K562 (cell line): Measurements from ENCODE around the gene ST8SIA2. TPM values are rescaled to one million over a fixed set of nuclear protein-coding genes. Genes with fewer than 3 reads are reported as not detected.

Experiments
- ARID1B ChIP-seq: fragments of 450-650 bp; IDR thresholded peaks from 2 replicates; pipeline ENCODE4 v1.6.1; 2016; ENCODE audit warnings: antibody characterized with exemption, mild to moderate bottlenecking, inconsistent platforms
- GATA2 ChIP-seq: sonication (generic); formaldehyde crosslinking; IDR thresholded peaks from 2 replicates; pipeline ENCODE4 v1.4.0; 2020; ENCODE audit warnings: mild to moderate bottlenecking, missing genetic modification reagents
- MAFG ChIP-seq: fragments of 450-650 bp; conservative IDR thresholded peaks from 2 replicates; pipeline ENCODE4 v1.6.1; 2016; ENCODE audit warnings: missing genetic modification characterization, missing compliant biosample characterization
- MAFK ChIP-seq: IDR thresholded peaks from 2 replicates; pipeline ENCODE4 v1.6.1; 2011; ENCODE audit warnings: low read length, improper control_type of control experiment
- PRPF4 ChIP-seq: fragments of 200-400 bp; formaldehyde crosslinking; IDR thresholded peaks from one replicate; pipeline ENCODE4 v1.6.1; 2017; ENCODE audit warnings: low read length, low read depth, mild to moderate bottlenecking; ENCODE audit not compliant: insufficient read depth, poor library complexity, severe bottlenecking
- TBP ChIP-seq: optimal IDR thresholded peaks from 2 replicates; pipeline ENCODE3; 2011; ENCODE audit warnings: low read depth, low read length, improper control_type of control experiment
- ZFP36 ChIP-seq: fragments of 150-350 bp; IDR thresholded peaks from 2 replicates; pipeline ENCODE4 v1.6.1; 2018; ENCODE audit warnings: low read length, low read depth; ENCODE audit not compliant: partially characterized antibody
- polyA plus RNA-seq, 8 experiments: library from polyadenylated mRNA; depleted of rRNA in 4 of 8; stranded (reverse) in 5 of 8; unstranded in 3 of 8; fragments of >200 nt; fragmentation: Nextera tagmentation in 2 of 8; fragmentation: Illumina TruSeq in 1 of 8; extraction: Ambion mirVana in 2 of 8; extraction: Trizol in 1 of 8; gene quantifications; 2 replicates each; pipeline versions ENCODE4 v1.2.1 to v1.2.3, GENCODE V29; 2011 to 2014; ENCODE audit warnings: inconsistent platforms in 1 of 8, missing spikeins in 1 of 8
- total RNA-seq, 7 experiments: library from RNA; depleted of rRNA in 6 of 7; stranded (reverse); fragments of >200 nt in 6 of 7; fragmentation: Illumina TruSeq in 2 of 7; extraction: Trizol in 2 of 7; gene quantifications; 2 replicates each; pipeline versions ENCODE4 v1.2.1 to v1.2.3, GENCODE V29; 2011 to 2021; ENCODE audit warnings: low replicate concordance in 1 of 7
- TF ChIP-seq, protein P1 (sequence below): sonication (generic); formaldehyde crosslinking; IDR thresholded peaks from 2 replicates; pipeline ENCODE4 v1.9.0; 2022; ENCODE audit warnings: mild to moderate bottlenecking, missing genetic modification reagents
- TF ChIP-seq, protein P2 (sequence below): fragments of 250-450 bp; sonication (Bioruptor Pico); IDR thresholded peaks from 2 replicates; pipeline ENCODE4 v1.5.0; 2021; ENCODE audit warnings: mild to moderate bottlenecking, borderline replicate concordance
- TF ChIP-seq, protein P3 (sequence below): fragments of 450-650 bp; IDR thresholded peaks from 2 replicates; pipeline ENCODE4 v1.6.1; 2017; ENCODE audit warnings: antibody characterized with exemption
- TF ChIP-seq, protein P4 (sequence below), 2 experiments: fragments of 450-650 bp; IDR thresholded peaks; 2 replicates each; pipeline ENCODE4 v1.6.1; 2018; ENCODE audit warnings: mild to moderate bottlenecking in 2 of 2, low read depth in 1 of 2; ENCODE audit not compliant: partially characterized antibody in 2 of 2
- TF ChIP-seq, protein P5 (sequence below): fragments of 450-650 bp; IDR thresholded peaks from 2 replicates; pipeline ENCODE4 v1.6.1; 2017; ENCODE audit warnings: antibody characterized with exemption, mild to moderate bottlenecking

Gene ST8SIA2
- total and polyA plus RNA-seq, 9 of the 15 experiments (the other 6 are each of a cell fraction or from before 2014, with no cell fraction given) = not detected

DNA sequence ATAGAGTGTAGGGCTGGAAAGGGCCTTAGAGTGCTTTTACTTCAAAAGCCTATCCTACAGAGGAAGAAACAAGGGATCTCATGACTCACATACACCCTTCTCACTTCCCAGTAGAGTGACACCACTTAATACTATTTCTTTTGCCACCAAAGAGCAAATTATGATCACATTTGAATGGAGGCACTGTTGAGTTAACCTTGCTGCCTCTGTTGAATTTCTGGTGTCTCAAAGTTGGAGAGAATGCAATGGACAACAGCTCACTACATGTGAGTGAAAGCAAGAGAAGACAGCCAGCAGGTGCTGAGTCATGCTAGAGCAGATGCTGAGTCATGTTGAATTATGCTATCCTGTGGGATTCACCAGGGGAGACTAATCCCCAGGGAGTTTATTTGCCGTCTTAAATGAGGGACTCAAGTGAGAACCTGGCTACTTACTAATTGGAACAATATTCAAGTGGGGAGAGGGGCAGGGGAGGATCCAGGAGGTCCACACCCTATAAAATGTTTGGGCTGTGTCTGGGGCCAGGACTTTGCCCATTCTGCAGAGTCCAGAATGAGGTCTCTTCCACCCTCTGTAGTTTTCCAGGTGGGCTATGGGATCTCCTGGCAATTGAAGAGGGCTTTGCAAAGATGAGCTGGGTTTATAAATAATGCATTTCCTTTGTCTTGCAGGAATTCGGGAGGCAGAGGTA is 35.8 kb downstream of the ST8SIA2 start (continued):
- TF ChIP-seq, protein P1, sequence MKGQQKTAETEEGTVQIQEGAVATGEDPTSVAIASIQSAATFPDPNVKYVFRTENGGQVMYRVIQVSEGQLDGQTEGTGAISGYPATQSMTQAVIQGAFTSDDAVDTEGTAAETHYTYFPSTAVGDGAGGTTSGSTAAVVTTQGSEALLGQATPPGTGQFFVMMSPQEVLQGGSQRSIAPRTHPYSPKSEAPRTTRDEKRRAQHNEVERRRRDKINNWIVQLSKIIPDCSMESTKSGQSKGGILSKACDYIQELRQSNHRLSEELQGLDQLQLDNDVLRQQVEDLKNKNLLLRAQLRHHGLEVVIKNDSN (CRISPR knock-in tag) = no peak
- TF ChIP-seq, protein P2, sequence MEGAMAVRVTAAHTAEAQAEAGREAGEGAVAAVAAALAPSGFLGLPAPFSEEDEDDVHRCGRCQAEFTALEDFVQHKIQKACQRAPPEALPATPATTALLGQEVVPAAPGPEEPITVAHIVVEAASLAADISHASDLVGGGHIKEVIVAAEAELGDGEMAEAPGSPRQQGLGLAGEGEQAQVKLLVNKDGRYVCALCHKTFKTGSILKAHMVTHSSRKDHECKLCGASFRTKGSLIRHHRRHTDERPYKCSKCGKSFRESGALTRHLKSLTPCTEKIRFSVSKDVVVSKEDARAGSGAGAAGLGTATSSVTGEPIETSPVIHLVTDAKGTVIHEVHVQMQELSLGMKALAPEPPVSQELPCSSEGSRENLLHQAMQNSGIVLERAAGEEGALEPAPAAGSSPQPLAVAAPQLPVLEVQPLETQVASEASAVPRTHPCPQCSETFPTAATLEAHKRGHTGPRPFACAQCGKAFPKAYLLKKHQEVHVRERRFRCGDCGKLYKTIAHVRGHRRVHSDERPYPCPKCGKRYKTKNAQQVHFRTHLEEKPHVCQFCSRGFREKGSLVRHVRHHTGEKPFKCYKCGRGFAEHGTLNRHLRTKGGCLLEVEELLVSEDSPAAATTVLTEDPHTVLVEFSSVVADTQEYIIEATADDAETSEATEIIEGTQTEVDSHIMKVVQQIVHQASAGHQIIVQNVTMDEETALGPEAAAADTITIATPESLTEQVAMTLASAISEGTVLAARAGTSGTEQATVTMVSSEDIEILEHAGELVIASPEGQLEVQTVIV (CRISPR knock-in tag) = no peak
- TF ChIP-seq TBP (no peak), ZFP36 (peak; percentile 45), PRPF4 (no peak), MAFG (peak; percentile 100), GATA2 (CRISPR knock-in tag) (no peak), MAFK (peak; percentile 97), ARID1B (peak; percentile 60; the same call in 1 of the 2 replicates)
- TF ChIP-seq, protein P3, sequence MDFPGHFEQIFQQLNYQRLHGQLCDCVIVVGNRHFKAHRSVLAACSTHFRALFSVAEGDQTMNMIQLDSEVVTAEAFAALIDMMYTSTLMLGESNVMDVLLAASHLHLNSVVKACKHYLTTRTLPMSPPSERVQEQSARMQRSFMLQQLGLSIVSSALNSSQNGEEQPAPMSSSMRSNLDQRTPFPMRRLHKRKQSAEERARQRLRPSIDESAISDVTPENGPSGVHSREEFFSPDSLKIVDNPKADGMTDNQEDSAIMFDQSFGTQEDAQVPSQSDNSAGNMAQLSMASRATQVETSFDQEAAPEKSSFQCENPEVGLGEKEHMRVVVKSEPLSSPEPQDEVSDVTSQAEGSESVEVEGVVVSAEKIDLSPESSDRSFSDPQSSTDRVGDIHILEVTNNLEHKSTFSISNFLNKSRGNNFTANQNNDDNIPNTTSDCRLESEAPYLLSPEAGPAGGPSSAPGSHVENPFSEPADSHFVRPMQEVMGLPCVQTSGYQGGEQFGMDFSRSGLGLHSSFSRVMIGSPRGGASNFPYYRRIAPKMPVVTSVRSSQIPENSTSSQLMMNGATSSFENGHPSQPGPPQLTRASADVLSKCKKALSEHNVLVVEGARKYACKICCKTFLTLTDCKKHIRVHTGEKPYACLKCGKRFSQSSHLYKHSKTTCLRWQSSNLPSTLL = no peak
- TF ChIP-seq, protein P4, sequence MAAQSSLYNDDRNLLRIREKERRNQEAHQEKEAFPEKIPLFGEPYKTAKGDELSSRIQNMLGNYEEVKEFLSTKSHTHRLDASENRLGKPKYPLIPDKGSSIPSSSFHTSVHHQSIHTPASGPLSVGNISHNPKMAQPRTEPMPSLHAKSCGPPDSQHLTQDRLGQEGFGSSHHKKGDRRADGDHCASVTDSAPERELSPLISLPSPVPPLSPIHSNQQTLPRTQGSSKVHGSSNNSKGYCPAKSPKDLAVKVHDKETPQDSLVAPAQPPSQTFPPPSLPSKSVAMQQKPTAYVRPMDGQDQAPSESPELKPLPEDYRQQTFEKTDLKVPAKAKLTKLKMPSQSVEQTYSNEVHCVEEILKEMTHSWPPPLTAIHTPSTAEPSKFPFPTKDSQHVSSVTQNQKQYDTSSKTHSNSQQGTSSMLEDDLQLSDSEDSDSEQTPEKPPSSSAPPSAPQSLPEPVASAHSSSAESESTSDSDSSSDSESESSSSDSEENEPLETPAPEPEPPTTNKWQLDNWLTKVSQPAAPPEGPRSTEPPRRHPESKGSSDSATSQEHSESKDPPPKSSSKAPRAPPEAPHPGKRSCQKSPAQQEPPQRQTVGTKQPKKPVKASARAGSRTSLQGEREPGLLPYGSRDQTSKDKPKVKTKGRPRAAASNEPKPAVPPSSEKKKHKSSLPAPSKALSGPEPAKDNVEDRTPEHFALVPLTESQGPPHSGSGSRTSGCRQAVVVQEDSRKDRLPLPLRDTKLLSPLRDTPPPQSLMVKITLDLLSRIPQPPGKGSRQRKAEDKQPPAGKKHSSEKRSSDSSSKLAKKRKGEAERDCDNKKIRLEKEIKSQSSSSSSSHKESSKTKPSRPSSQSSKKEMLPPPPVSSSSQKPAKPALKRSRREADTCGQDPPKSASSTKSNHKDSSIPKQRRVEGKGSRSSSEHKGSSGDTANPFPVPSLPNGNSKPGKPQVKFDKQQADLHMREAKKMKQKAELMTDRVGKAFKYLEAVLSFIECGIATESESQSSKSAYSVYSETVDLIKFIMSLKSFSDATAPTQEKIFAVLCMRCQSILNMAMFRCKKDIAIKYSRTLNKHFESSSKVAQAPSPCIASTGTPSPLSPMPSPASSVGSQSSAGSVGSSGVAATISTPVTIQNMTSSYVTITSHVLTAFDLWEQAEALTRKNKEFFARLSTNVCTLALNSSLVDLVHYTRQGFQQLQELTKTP (IDR thresholded peaks at IDR 0.05; ENCODE audit: low read depth in 1 of 2, partially characterized antibody in 2 of 2) = no peak
- TF ChIP-seq, protein P5, sequence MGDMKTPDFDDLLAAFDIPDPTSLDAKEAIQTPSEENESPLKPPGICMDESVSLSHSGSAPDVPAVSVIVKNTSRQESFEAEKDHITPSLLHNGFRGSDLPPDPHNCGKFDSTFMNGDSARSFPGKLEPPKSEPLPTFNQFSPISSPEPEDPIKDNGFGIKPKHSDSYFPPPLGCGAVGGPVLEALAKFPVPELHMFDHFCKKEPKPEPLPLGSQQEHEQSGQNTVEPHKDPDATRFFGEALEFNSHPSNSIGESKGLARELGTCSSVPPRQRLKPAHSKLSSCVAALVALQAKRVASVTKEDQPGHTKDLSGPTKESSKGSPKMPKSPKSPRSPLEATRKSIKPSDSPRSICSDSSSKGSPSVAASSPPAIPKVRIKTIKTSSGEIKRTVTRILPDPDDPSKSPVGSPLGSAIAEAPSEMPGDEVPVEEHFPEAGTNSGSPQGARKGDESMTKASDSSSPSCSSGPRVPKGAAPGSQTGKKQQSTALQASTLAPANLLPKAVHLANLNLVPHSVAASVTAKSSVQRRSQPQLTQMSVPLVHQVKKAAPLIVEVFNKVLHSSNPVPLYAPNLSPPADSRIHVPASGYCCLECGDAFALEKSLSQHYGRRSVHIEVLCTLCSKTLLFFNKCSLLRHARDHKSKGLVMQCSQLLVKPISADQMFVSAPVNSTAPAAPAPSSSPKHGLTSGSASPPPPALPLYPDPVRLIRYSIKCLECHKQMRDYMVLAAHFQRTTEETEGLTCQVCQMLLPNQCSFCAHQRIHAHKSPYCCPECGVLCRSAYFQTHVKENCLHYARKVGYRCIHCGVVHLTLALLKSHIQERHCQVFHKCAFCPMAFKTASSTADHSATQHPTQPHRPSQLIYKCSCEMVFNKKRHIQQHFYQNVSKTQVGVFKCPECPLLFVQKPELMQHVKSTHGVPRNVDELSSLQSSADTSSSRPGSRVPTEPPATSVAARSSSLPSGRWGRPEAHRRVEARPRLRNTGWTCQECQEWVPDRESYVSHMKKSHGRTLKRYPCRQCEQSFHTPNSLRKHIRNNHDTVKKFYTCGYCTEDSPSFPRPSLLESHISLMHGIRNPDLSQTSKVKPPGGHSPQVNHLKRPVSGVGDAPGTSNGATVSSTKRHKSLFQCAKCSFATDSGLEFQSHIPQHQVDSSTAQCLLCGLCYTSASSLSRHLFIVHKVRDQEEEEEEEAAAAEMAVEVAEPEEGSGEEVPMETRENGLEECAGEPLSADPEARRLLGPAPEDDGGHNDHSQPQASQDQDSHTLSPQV = no peak
